Stimulated activated CD8-positive, alpha-beta memory T cell treated with anti-CD3 and anti-CD28 coated beads, Interleukin-4, amount 100 ng/mL, for 24 hours (primary cell): ENCODE results near the gene NTRK3.

Experiments
- DNase-seq: peaks from one replicate; pipeline ENCODE4 v3.0.0-alpha.2; 2020; ENCODE audit warnings: low read depth

NTRK3 gene

DNA sequence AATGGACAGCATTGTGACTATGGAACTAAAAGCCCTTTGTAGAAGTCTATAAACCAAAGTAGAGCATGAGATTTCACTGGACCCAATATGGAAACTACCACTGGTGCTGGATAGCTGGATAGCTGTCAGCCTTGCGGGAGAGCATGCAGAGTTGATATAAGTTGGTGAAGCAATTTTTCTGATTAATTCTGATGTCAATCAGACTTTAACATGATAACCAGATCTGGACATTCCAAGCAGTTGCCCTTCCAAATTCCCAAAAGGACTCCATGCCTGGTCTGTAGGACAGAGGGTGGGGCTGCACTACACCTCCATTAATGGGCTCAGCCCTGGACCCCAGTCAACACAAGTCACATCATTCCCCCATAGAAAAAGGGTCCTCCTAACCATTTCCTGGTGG, 437.8 kb downstream of the NTRK3 start:
- no peak for DNase-seq

- no peak for DNase-seq
Observed at GRCh38 chr15:87817553-87817952, 439.0 kb downstream of the NTRK3 start.

GRCh38 chr15:87816811-87817210, 439.7 kb downstream of the NTRK3 start:
- DNase-seq = no peak

DNA sequence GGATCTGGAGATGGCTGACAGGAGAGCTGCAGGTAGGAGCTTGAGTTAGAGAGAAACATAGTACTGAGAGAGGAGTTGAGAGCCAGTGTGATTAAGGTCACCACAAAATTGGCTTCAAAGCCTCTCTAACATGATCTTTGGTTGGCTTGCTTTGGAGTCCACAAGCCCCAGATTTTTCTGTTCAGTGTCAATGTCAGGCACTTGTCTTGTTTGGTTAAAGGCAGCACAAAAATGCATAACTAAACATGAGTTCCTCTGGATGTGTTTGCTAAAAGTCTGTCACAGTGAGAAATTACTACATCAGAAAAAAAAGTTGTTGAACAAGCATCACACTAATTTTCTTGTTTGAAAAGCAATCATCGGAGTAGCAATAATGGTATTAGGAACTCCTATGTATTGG, 440.5 kb downstream of the NTRK3 start:
- no peak for DNase-seq
